IMR-90 (cell line): Measurements from ENCODE around the gene SLC19A1. TPM values are rescaled to one million over a fixed set of nuclear protein-coding genes. Genes with fewer than 3 reads are reported as not detected.

Experiments
- ATAC-seq: fragments of 200-7000 bp; cut with Tn5 transposase; 2 replicates; pipeline ENCODE4 v1.9.1; 2020; ENCODE audit warnings: low read depth, mild to moderate bottlenecking, moderate library complexity
- BruUV-seq: library from RNA; stranded (reverse); fragments of 400-500 nt; replicated peaks from 2 replicates; lab custom pipeline; 2021; lab: Mats Ljungman, UMichigan
- CTCF ChIA-PET: fragments of 300-600 bp; formaldehyde crosslinking; extraction: SDS; loops from one replicate; lab custom pipeline; 2021; ENCODE audit warnings: antibody characterized with exemption; lab: Yijun Ruan, JAX
- POLR2A ChIA-PET: fragments of 300-600 bp; sonication (Branson Sonifier 250); formaldehyde crosslinking; loops from one replicate; lab custom pipeline; 2022; ENCODE audit warnings: antibody characterized with exemption; ENCODE audit not compliant: unreplicated experiment; lab: Charles Lee
- DNase-seq: peaks from one replicate; pipeline ENCODE4 v3.0.0; 2013
- H2AFZ ChIP-seq: replicated peaks from 2 replicates; pipeline ENCODE3; 2013; ENCODE audit warnings: low read length, mild to moderate bottlenecking; ENCODE audit not compliant: poor library complexity
- H2AK5ac ChIP-seq: 2 replicates; pipeline ENCODE4 v1.6.1; 2013; ENCODE audit warnings: low read depth, low read length, inconsistent platforms
- H2AK9ac ChIP-seq: replicated peaks from 2 replicates; pipeline ENCODE3; 2013; ENCODE audit warnings: mild to moderate bottlenecking, low read depth, low read length, moderate library complexity; ENCODE audit not compliant: poor library complexity
- H2BK120ac ChIP-seq: 2 replicates; pipeline ENCODE4 v1.6.1; 2013; ENCODE audit warnings: low read depth, low read length, inconsistent platforms
- H2BK15ac ChIP-seq: 3 replicates; pipeline ENCODE4 v1.6.1; 2013; ENCODE audit warnings: low read depth, low read length, inconsistent platforms
- H2BK20ac ChIP-seq: 2 replicates; pipeline ENCODE4 v1.6.1; 2013; ENCODE audit warnings: low read depth, mild to moderate bottlenecking, inconsistent platforms, low read length, moderate library complexity
- H2BK5ac ChIP-seq: 2 replicates; pipeline ENCODE4 v1.6.1; 2013; ENCODE audit warnings: mild to moderate bottlenecking, low read depth, low read length, inconsistent platforms; ENCODE audit not compliant: poor library complexity, severe bottlenecking
- H3K14ac ChIP-seq: replicated peaks from 2 replicates; pipeline ENCODE4 v1.6.1; 2013; ENCODE audit warnings: low read depth, low read length, inconsistent platforms
- H3K18ac ChIP-seq: 2 replicates; pipeline ENCODE4 v1.6.1; 2013; ENCODE audit warnings: low read depth, low read length, control low read depth
- H3K23ac ChIP-seq: 2 replicates; pipeline ENCODE4 v1.6.1; 2013; ENCODE audit warnings: low read depth, low read length, inconsistent platforms
- H3K27ac ChIP-seq: 2 replicates; pipeline ENCODE4 v1.5.1; 2013; ENCODE audit warnings: mild to moderate bottlenecking, control low read depth, low read length; ENCODE audit not compliant: insufficient read depth
- H3K27me3 ChIP-seq: 2 replicates; pipeline ENCODE4 v1.6.1; 2013; ENCODE audit warnings: low read length; ENCODE audit not compliant: control insufficient read depth, insufficient read depth
- H3K36me3 ChIP-seq: 2 replicates; pipeline ENCODE4 v1.6.1; 2013; ENCODE audit warnings: low read length, mixed read lengths; ENCODE audit not compliant: control insufficient read depth, insufficient read depth
- H3K4ac ChIP-seq: 2 replicates; pipeline ENCODE4 v1.6.1; 2013; ENCODE audit warnings: low read depth, low read length, inconsistent platforms
- H3K4me1 ChIP-seq: 2 replicates; pipeline ENCODE4 v1.6.1; 2013; ENCODE audit warnings: low read length, mixed read lengths; ENCODE audit not compliant: control insufficient read depth, insufficient read depth
- H3K4me2 ChIP-seq: 2 replicates; pipeline ENCODE4 v1.6.1; 2013; ENCODE audit warnings: low read depth, mild to moderate bottlenecking, control low read depth, low read length, moderate library complexity
- H3K4me3 ChIP-seq: 2 replicates; pipeline ENCODE4 v1.5.1; 2013; ENCODE audit warnings: low read depth, mild to moderate bottlenecking, control low read depth, low read length, moderate library complexity; ENCODE audit not compliant: insufficient read depth
- H3K56ac ChIP-seq: 2 replicates; pipeline ENCODE4 v1.6.1; 2013; ENCODE audit warnings: low read length, inconsistent platforms; ENCODE audit not compliant: insufficient read depth; ENCODE audit errors: extremely low read depth
- H3K79me1 ChIP-seq, 2 experiments: 2 replicates each; pipeline ENCODE4 v1.6.1; 2013; ENCODE audit warnings: low read length in 2 of 2, inconsistent platforms in 1 of 2, low read depth in 1 of 2
- H3K9ac ChIP-seq: 2 replicates; pipeline ENCODE4 v1.6.1; 2013; ENCODE audit warnings: low read depth, low read length, control low read depth
- H3K9me1 ChIP-seq: 2 replicates; pipeline ENCODE4 v1.6.1; 2013; ENCODE audit warnings: low read length, inconsistent platforms; ENCODE audit not compliant: insufficient read depth
- H3K9me3 ChIP-seq: 2 replicates; pipeline ENCODE4 v1.6.1; 2013; ENCODE audit warnings: low read length; ENCODE audit not compliant: control insufficient read depth, insufficient read depth
- H4K20me1 ChIP-seq: 2 replicates; pipeline ENCODE4 v1.6.1; 2013; ENCODE audit warnings: low read length, inconsistent platforms; ENCODE audit not compliant: insufficient read depth
- H4K5ac ChIP-seq: 2 replicates; pipeline ENCODE4 v1.6.1; 2013; ENCODE audit warnings: mild to moderate bottlenecking, low read depth, low read length, control low read depth
- H4K8ac ChIP-seq, 2 experiments: 2 replicates each; pipeline ENCODE4 v1.6.1; 2013; ENCODE audit warnings: low read depth in 2 of 2, low read length in 2 of 2, control low read depth in 1 of 2, inconsistent platforms in 1 of 2
- H4K91ac ChIP-seq: 2 replicates; pipeline ENCODE4 v1.6.1; 2013; ENCODE audit warnings: low read depth, low read length, inconsistent platforms; ENCODE audit not compliant: insufficient read depth
- MXI1 ChIP-seq: IDR thresholded peaks from 2 replicates; pipeline ENCODE4 v1.6.1; 2012; ENCODE audit warnings: low read depth, mild to moderate bottlenecking, low read length, moderate library complexity, borderline replicate concordance
- RAD21 ChIP-seq: IDR thresholded peaks from 2 replicates; pipeline ENCODE4 v1.6.1; 2012; ENCODE audit warnings: low read length, improper control_type of control experiment
- WGBS, 2 experiments: methylation state at CpG; one replicate each; pipeline versions ENCODE4 v1.1.5 to v1.1.7; 2013; ENCODE audit warnings: missing lambda C conversion rate in 2 of 2; ENCODE audit not compliant: insufficient read length in 1 of 2; ENCODE audit errors: extremely low coverage in 2 of 2; 5-methylcytosine and 5-hydroxymethylcytosine counted together
- dilution Hi-C: fragments of 300-500 bp; cut with HindIII; formaldehyde crosslinking; loops from one replicate; pipeline ENCODE4 v1.14.3; 2018; ENCODE audit warnings: low sequenced_read_pairs; ENCODE audit not compliant: unreplicated experiment
- in situ Hi-C: fragments of 300-500 bp; cut with MboI; formaldehyde crosslinking; loops from 3 replicates; pipeline ENCODE4 v1.14.3; 2019; ENCODE audit warnings: low sequenced_read_pairs, inconsistent platforms, mixed read lengths
- intact Hi-C: fragments of 100-400 bp; cut with micrococcal nuclease; formaldehyde crosslinking; loops from 2 replicates; pipeline ENCODE4 v1.10.0; 2022
- polyA plus RNA-seq, 3 experiments: library from polyadenylated mRNA; depleted of rRNA; stranded (reverse); fragments of >200 nt; gene quantifications; 2 replicates each; pipeline ENCODE4 v1.2.3, GENCODE V29; 2012; ENCODE audit warnings: low replicate concordance in 1 of 3
- total RNA-seq: library from RNA; depleted of rRNA; stranded (reverse); fragments of >200 nt; gene quantifications from 2 replicates; pipeline ENCODE4 v1.2.3, GENCODE V29; 2012
- TF ChIP-seq, protein P1 (sequence below): fragments of 150-350 bp; IDR thresholded peaks from 2 replicates; pipeline ENCODE4 v1.6.1; 2016; ENCODE audit warnings: low read depth, mild to moderate bottlenecking, low read length, moderate library complexity, borderline replicate concordance
- TF ChIP-seq, protein P2 (sequence below): conservative IDR thresholded peaks from 2 replicates; pipeline ENCODE4 v1.5.1; 2012; ENCODE audit warnings: mild to moderate bottlenecking, low read depth, low read length, improper control_type of control experiment

SLC19A1 gene
- total and polyA plus RNA-seq, 2 of the 4 experiments (the other 2 are of a cell fraction) = 2.2 to 16.2 TPM

- no peaks in the 10 kb centered on the region for H3K9me3 ChIP-seq
- CTCF ChIA-PET = interaction anchor here (1.2 to 1.5 kb wide), 2 partner anchors 10 to 275 kb away, joined by 3 to 5 read pairs; no protein-coding TSS in a partner anchor
- POLR2A ChIA-PET = no interaction called here
These were observed 3.7 kb upstream of the SLC19A1 start for GRCh38 chr21:45545691-45546531.

More at GRCh38 chr21:45545691-45546531, 3.7 kb upstream of the SLC19A1 start:
- no peak overlapping the region for H3K18ac ChIP-seq
- 0 out of 2 replicates have a peak, but pooled peaks cover 6% of the 10 kb centered on the region for H3K9me1 ChIP-seq
- dilution Hi-C loops (no loop called here), in situ Hi-C loops (no loop called here), intact Hi-C loops (no loop called here)
- no peak overlapping the region for H4K8ac ChIP-seq
- H3K4me2 ChIP-seq = no peak overlapping the region
- H3K56ac ChIP-seq = no peak overlapping the region
- no peak overlapping the region for H2AFZ ChIP-seq
- H3K9ac ChIP-seq = no peak overlapping the region
- H3K4me3 ChIP-seq = no peak overlapping the region
- H3K79me1 ChIP-seq = peaks cover 5 to 8% of the 10 kb centered on the region in 2 experiments; a peak in 2 of 4 replicates
- TF ChIP-seq, protein P1, sequence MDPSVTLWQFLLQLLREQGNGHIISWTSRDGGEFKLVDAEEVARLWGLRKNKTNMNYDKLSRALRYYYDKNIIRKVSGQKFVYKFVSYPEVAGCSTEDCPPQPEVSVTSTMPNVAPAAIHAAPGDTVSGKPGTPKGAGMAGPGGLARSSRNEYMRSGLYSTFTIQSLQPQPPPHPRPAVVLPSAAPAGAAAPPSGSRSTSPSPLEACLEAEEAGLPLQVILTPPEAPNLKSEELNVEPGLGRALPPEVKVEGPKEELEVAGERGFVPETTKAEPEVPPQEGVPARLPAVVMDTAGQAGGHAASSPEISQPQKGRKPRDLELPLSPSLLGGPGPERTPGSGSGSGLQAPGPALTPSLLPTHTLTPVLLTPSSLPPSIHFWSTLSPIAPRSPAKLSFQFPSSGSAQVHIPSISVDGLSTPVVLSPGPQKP = no peak
- TF ChIP-seq RAD21 (no peak), MXI1 (no peak)
- TF ChIP-seq, protein P2, sequence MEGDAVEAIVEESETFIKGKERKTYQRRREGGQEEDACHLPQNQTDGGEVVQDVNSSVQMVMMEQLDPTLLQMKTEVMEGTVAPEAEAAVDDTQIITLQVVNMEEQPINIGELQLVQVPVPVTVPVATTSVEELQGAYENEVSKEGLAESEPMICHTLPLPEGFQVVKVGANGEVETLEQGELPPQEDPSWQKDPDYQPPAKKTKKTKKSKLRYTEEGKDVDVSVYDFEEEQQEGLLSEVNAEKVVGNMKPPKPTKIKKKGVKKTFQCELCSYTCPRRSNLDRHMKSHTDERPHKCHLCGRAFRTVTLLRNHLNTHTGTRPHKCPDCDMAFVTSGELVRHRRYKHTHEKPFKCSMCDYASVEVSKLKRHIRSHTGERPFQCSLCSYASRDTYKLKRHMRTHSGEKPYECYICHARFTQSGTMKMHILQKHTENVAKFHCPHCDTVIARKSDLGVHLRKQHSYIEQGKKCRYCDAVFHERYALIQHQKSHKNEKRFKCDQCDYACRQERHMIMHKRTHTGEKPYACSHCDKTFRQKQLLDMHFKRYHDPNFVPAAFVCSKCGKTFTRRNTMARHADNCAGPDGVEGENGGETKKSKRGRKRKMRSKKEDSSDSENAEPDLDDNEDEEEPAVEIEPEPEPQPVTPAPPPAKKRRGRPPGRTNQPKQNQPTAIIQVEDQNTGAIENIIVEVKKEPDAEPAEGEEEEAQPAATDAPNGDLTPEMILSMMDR = no peak
- no peak overlapping the region for H3K14ac ChIP-seq
- DNase-seq = no peak
- H3K4me1 ChIP-seq = peaks cover 3% of the 10 kb centered on the region; the same call in 1 of the 2 replicates
- no peak overlapping the region for H2BK15ac ChIP-seq
- no peak overlapping the region for H3K4ac ChIP-seq
- H4K5ac ChIP-seq = no peak overlapping the region
- H3K23ac ChIP-seq = no peak overlapping the region
- no peak overlapping the region for H2BK120ac ChIP-seq
- H3K27ac ChIP-seq = no peak overlapping the region
- H2AK5ac ChIP-seq = no peak overlapping the region
- H2BK20ac ChIP-seq = no peak overlapping the region
- H4K20me1 ChIP-seq = no peaks in the 10 kb centered on the region
- H3K36me3 ChIP-seq = no peaks in the 10 kb centered on the region
- H2BK5ac ChIP-seq = no peak overlapping the region
- H2AK9ac ChIP-seq = peak overlapping the region; percentile 50
- H3K27me3 ChIP-seq = peaks cover 10% of the 10 kb centered on the region
- no peak overlapping the region for H4K91ac ChIP-seq
- WGBS, 2 experiments = 95% methylated on average over 10 of the region's 22 CpGs; no CpG with 5 or more reads in 1 of the 2 experiments
- no peak for ATAC-seq
- no TSS peak for BruUV-seq
